GM12891 (cell line): ENCODE measurements around the gene OR2G3.

Experiments
- PAX5 ChIP-seq: IDR thresholded peaks from 2 replicates; pipeline ENCODE4 v1.6.1; 2011; ENCODE audit warnings: low read length, moderate library complexity, mild to moderate bottlenecking; ENCODE audit not compliant: insufficient read depth, severe bottlenecking
- POLR2A ChIP-seq: IDR thresholded peaks from 2 replicates; pipeline ENCODE4 v1.6.1; 2011; ENCODE audit warnings: low read depth, low read length, control low read depth
- POLR2AphosphoS5 ChIP-seq: IDR thresholded peaks from 2 replicates; pipeline ENCODE4 v1.6.1; 2011; ENCODE audit warnings: low read depth, low read length, control low read depth
- POU2F2 ChIP-seq: IDR thresholded peaks from 2 replicates; pipeline ENCODE4 v1.6.1; 2011; ENCODE audit warnings: low read depth, mild to moderate bottlenecking, control low read depth, low read length, moderate library complexity
- TAF1 ChIP-seq: IDR thresholded peaks from 2 replicates; pipeline ENCODE4 v1.6.1; 2011; ENCODE audit warnings: low read depth, low read length, control low read depth

DNA sequence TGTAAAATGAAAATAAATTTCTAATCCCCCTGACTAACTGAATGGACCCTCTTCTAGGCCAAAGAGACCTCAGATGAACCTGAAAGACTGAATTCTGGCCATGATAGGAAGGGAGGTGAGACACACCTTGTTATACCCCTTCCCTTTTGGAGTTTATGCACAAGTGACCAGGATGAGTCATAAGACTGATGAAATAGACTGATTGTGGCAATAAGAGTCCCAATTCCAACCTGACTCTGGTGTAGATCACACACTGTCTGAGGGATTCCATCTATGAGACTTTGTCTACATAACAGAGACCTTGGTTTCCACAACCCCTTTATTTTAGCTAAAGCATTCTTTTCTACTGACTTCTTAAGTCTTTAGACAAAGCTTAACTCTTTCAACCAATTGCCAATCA lies 30.7 kb upstream of the OR2G3 start:
- no peak for TF ChIP-seq POLR2AphosphoS5
- no peak for TF ChIP-seq TAF1
- TF ChIP-seq POLR2A, result no peak
- no peak for TF ChIP-seq POU2F2
- no peak for TF ChIP-seq PAX5
